ENCODE results near the gene UBE2V1. TPM values are rescaled to one million over a fixed set of nuclear protein-coding genes. Genes with fewer than 3 reads are reported as not detected.

UBE2V1 gene
- total RNA-seq, 3 donors from 2014 or later = 126 to 144 (median 139) TPM

- no peaks in the 10 kb centered on the region for H3K9me3 Mint-ChIP-seq
- no peaks in the 10 kb centered on the region for H3K36me3 Mint-ChIP-seq (ENCODE audit: insufficient read depth)
- DNase-seq (no peak), ATAC-seq (no peak)
- no peak overlapping the region for H3K4me3 Mint-ChIP-seq
- no peaks in the 10 kb centered on the region for H3K27me3 Mint-ChIP-seq (ENCODE audit: low read depth)
- peaks cover 6% of the 10 kb centered on the region for H3K4me1 Mint-ChIP-seq (ENCODE audit: low read depth)
Observed at GRCh38 chr20:50036703-50037102, 76.2 kb downstream of the UBE2V1 start.

- no peak for DNase-seq
- Mint-ChIP-seq H3K36me3 (ENCODE audit: insufficient read depth) (no peaks in the 10 kb centered on the region), H3K9me3 (no peaks in the 10 kb centered on the region), H3K4me1 (ENCODE audit: low read depth) (no peaks in the 10 kb centered on the region), H3K27me3 (ENCODE audit: low read depth) (peaks cover 4% of the 10 kb centered on the region), H3K4me3 (no peak overlapping the region)
- ATAC-seq = no peak
Observed at GRCh38 chr20:50034567-50035180, 78.3 kb downstream of the UBE2V1 start.

GRCh38 chr20:50032955-50033666, 79.8 kb downstream of the UBE2V1 start:
- H3K27me3 Mint-ChIP-seq (ENCODE audit: low read depth) = peaks cover 4% of the 10 kb centered on the region
- no peak for DNase-seq
- H3K4me3 Mint-ChIP-seq = no peak overlapping the region
- no peaks in the 10 kb centered on the region for H3K4me1 Mint-ChIP-seq (ENCODE audit: low read depth)
- no peak for ATAC-seq
- H3K36me3 Mint-ChIP-seq (ENCODE audit: insufficient read depth) = no peaks in the 10 kb centered on the region
- no peaks in the 10 kb centered on the region for H3K9me3 Mint-ChIP-seq

Other genes starting within 250 kb of the UBE2V1 start
- gene SPATA2, start 197.6 kb downstream of the UBE2V1 start, total RNA-seq = 10 to 100 TPM; 13.3 to 15.0 (median 13.3) TPM
- gene RNF114, start 176.8 kb downstream of the UBE2V1 start, total RNA-seq = 10 to 100 TPM; 71.1 to 81.9 (median 77.5) TPM
- gene SNAI1, start 130.2 kb downstream of the UBE2V1 start, total RNA-seq = 1 to 10 TPM; 1.1 to 1.8 (median 1.3) TPM
- gene PEDS1, start 40.6 kb upstream of the UBE2V1 start, total RNA-seq = 10 to 100 TPM; 21.6 to 22.5 (median 21.9) TPM
- 10 to 100 TPM; 32.8 to 36.6 (median 35.2) TPM for gene CEBPB, start 77.7 kb upstream of the UBE2V1 start, total RNA-seq

Data from activated T-cell treated with anti-CD3 and anti-CD28 coated beads, Interleukin-2, amount 50 U/mL, for 4 hours (primary cell).